HTR-8/SVneo (cell line): Measurements from ENCODE around the gene CPNE5.
"Not testable (repeated sequence)": the region's sequence is repeated elsewhere in the genome, so short reads cannot be mapped to it uniquely, and the experiment has no call there.

Experiments
- DNase-seq: peaks from one replicate; pipeline ENCODE4 v3.0.0; 2011; ENCODE audit warnings: low spot score, mixed read lengths; ENCODE audit not compliant: insufficient read length
- FAIRE-seq: peaks from 2 replicates; lab custom pipeline; 2011; peaks lifted over from hg19 to GRCh38; lab: Jason Lieb, UNC

CPNE5 gene

GRCh38 chr6:36716476-36717093, 122.7 kb downstream of the CPNE5 start:
- DNase-seq = no peak
- FAIRE-seq = no peak

- no peak for DNase-seq
- no peak for FAIRE-seq
Measured at GRCh38 chr6:36715469-36715868, 123.8 kb downstream of the CPNE5 start.

- no peak for FAIRE-seq
- no peak for DNase-seq
Measured at GRCh38 chr6:36714511-36714910, 124.7 kb downstream of the CPNE5 start.

GRCh38 chr6:36713846-36714245, 125.4 kb downstream of the CPNE5 start:
- DNase-seq (no peak), FAIRE-seq (no peak)

GRCh38 chr6:36712816-36713215, 126.4 kb downstream of the CPNE5 start:
- FAIRE-seq (no peak), DNase-seq (no peak)

GRCh38 chr6:36706339-36706738, 132.9 kb downstream of the CPNE5 start:
- DNase-seq (no peak), FAIRE-seq (no peak)

- DNase-seq, FAIRE-seq: not testable (repeated sequence)
Measured at GRCh38 chr6:36704961-36705577, 134.2 kb downstream of the CPNE5 start.

- FAIRE-seq (no peak), DNase-seq (no peak)
Measured at GRCh38 chr6:36703982-36704381, 135.3 kb downstream of the CPNE5 start.

GRCh38 chr6:36703081-36703606, 136.1 kb downstream of the CPNE5 start:
- FAIRE-seq = no peak
- DNase-seq = no peak

GRCh38 chr6:36702656-36703055, 136.6 kb downstream of the CPNE5 start:
- DNase-seq (no peak), FAIRE-seq (no peak)

GRCh38 chr6:36701401-36701991, 137.7 kb downstream of the CPNE5 start:
- DNase-seq = no peak
- no peak for FAIRE-seq

- DNase-seq (no peak), FAIRE-seq (no peak)
Measured at GRCh38 chr6:36700831-36701230, 138.4 kb downstream of the CPNE5 start.

- DNase-seq = no peak
- FAIRE-seq = no peak
Measured at GRCh38 chr6:36700071-36700812, 139.0 kb downstream of the CPNE5 start.

GRCh38 chr6:36699348-36699747, 139.9 kb downstream of the CPNE5 start:
- no peak for FAIRE-seq
- DNase-seq = no peak

GRCh38 chr6:36698871-36699271, 140.4 kb downstream of the CPNE5 start:
- DNase-seq = no peak
- no peak for FAIRE-seq

- DNase-seq (no peak), FAIRE-seq (no peak)
Measured at GRCh38 chr6:36698196-36698595, 141.0 kb downstream of the CPNE5 start.

- DNase-seq (no peak), FAIRE-seq (no peak)
Measured at GRCh38 chr6:36697481-36697903, 141.8 kb downstream of the CPNE5 start, which contains the start of gene RAB44. TSS of gene RAB44 (plus strand) at chr6:36697826. CDS start at chr6:36704236, 6,410 bp downstream.

GRCh38 chr6:36695414-36695813, 143.8 kb downstream of the CPNE5 start:
- FAIRE-seq (no peak), DNase-seq (no peak)

- no peak for DNase-seq
- FAIRE-seq = no peak
Measured at GRCh38 chr6:36694616-36695015, 144.6 kb downstream of the CPNE5 start.

GRCh38 chr6:36692861-36693702, 146.2 kb downstream of the CPNE5 start:
- FAIRE-seq (no peak), DNase-seq (no peak)
